Thymus (tissue), 11 donors: ENCODE data around the gene EPB41L3. TPM values are rescaled to one million over a fixed set of nuclear protein-coding genes. Genes with fewer than 3 reads are reported as not detected.
"Not testable (repeated sequence)": the region's sequence is repeated elsewhere in the genome, so short reads cannot be mapped to it uniquely, and the experiment has no call there.

ENCODE experiments used
- DNase-seq, 9 donors: peaks; one replicate each; pipeline ENCODE4 v3.0.0-alpha.2; 2013; ENCODE audit warnings: low spot score in 9 of 9, low read depth in 6 of 9, missing footprints in 1 of 9
- H3K27ac ChIP-seq, 2 donors: one replicate each; pipeline ENCODE4 v1.5.1; 2013; ENCODE audit warnings: control low read depth in 1 of 2, low read depth in 1 of 2, low read length in 1 of 2, mild to moderate bottlenecking in 1 of 2, moderate library complexity in 1 of 2
- H3K27me3 ChIP-seq, 2 donors: one replicate each; pipeline ENCODE4 v1.5.1; 2013; ENCODE audit warnings: low read length in 1 of 2; ENCODE audit not compliant: control insufficient read depth in 2 of 2, insufficient read depth in 1 of 2
- H3K36me3 ChIP-seq, 2 donors: one replicate each; pipeline ENCODE4 v1.5.1; 2013; ENCODE audit warnings: low read length in 1 of 2, mild to moderate bottlenecking in 1 of 2, moderate library complexity in 1 of 2; ENCODE audit not compliant: control insufficient read depth in 2 of 2, insufficient read depth in 2 of 2
- H3K4me1 ChIP-seq, 2 donors: one replicate each; pipeline ENCODE4 v1.5.1; 2013; ENCODE audit warnings: low read length in 2 of 2; ENCODE audit not compliant: control insufficient read depth in 2 of 2, insufficient read depth in 2 of 2
- H3K4me3 ChIP-seq, 2 donors: one replicate each; pipeline ENCODE4 v1.5.1; 2013; ENCODE audit warnings: low read length in 2 of 2, control low read depth in 1 of 2, mild to moderate bottlenecking in 1 of 2
- H3K9me3 ChIP-seq, 2 donors: one replicate each; pipeline ENCODE4 v1.5.1; 2013; ENCODE audit warnings: low read length in 1 of 2, mild to moderate bottlenecking in 1 of 2; ENCODE audit not compliant: control insufficient read depth in 2 of 2, insufficient read depth in 1 of 2
- WGBS: extraction: QIAGEN DNeasy Blood & Tissue Kit; methylation state at CpG from one replicate; pipeline ENCODE4 v1.1.7; 2013; 5-methylcytosine and 5-hydroxymethylcytosine counted together
- polyA plus RNA-seq: library from polyadenylated mRNA; stranded (reverse); fragments of 200-250 nt; gene quantifications from one replicate; pipeline ENCODE4 v1.2.3, GENCODE V29; 2013
- total RNA-seq: library from RNA; stranded (reverse); fragments of 120-200 nt; gene quantifications from one replicate; pipeline ENCODE4 v1.2.4, GENCODE V29; 2013
- donor health status: healthy.

Gene EPB41L3
- total and polyA plus RNA-seq, 2 donors: 17.8 to 31.9 TPM

DNA sequence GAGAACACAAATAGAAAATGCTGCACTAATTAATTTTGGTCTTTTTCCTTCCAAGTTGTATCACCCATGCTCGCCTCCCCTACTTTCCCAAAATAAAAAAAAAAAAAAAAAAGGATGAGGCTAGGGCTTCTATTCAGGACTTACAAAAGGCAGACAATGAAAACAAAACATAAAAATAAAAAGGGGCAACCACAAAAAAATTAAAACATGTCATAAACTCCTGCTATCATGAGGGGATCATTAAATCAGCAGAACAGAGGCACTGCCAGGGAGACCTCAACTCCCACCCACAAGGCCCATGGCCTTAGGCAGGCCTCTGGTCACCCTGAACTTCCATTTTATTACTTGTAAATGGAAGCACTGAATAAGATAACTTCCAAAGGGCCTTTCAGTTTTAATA is 23.3 kb downstream of the EPB41L3 start:
- Histone ChIP-seq H3K4me1 (no peaks in the 10 kb centered on the region), H3K4me3 (no peak overlapping the region), H3K9me3 (no peaks in the 10 kb centered on the region), H3K27ac (no peak overlapping the region), H3K27me3 (no peaks in the 10 kb centered on the region), H3K36me3 (no peaks in the 10 kb centered on the region)
- 98% methylated on average over 1 of the region's 1 CpG for WGBS
- DNase-seq: no peak

DNA sequence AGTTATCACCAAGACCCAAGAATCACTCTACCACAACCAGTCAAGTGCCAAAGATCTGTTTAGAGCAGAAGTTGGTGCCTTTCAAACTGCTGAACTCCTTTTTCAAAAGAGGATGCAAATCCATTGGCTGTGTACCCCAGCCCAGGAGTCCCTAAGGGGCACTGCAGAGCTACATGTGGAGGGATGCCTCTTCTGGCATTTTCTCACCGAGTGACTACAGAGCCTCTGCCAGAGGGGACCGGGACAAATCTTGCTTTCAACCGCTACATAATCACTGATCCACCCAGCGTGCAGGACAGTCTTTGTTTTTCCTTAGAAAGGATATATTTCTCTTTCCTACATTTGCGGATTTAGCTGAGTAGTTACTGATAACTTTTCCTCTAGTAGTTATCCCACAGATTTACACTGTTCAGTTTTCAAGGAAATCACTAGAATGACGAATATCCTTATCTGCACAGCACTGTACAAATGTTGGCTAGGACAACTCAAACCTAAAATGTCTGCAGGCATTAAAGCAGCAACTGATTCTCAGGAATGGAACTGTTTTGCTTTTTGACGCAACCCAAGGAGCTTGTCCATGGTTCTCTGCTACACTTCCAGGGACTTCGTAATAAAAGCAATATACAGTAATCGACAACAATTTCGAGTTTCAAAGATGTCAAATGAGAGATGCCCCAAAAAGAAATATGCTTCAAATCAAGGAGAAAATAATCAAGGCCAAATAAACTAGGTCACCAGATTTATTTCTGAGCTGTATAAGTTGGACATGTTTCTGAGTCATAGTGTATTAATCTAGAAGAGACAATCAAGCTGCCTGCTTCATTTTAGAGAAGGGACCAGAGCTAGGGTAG is 24.1 kb downstream of the EPB41L3 start:
- Histone ChIP-seq H3K4me3 (no peak overlapping the region), H3K27me3 (no peaks in the 10 kb centered on the region), H3K36me3 (no peaks in the 10 kb centered on the region), H3K4me1 (no peaks in the 10 kb centered on the region), H3K9me3 (no peaks in the 10 kb centered on the region), H3K27ac (no peak overlapping the region)
- 94% methylated on average over 10 of the region's 10 CpGs for WGBS
- DNase-seq: no peak

DNA sequence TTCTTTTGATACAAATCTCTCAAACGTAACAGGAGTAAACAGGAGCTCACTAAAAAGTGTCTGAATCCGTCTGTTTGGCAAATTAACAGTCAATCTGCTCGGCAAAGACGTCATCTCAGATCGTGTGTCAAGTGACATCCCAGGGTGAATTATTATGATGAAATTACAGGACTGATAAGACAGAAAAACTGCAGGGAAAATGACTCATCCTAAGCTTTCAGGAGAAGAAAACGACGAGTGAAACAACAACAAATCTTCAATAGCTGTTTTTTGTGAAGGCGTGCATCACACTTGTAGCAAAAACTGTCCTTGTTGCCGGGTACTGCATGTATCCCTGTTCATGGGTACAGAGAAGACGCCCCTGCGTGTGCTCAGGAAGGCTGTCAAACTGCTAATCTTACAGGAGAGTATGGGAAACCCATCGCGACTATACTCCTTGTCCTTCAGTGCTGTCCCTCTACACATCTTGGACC is 24.9 kb downstream of the EPB41L3 start:
- H3K27ac ChIP-seq: no peak overlapping the region
- no peaks in the 10 kb centered on the region for H3K36me3 ChIP-seq
- H3K9me3 ChIP-seq: no peaks in the 10 kb centered on the region
- DNase-seq: no peak
- no peaks in the 10 kb centered on the region for H3K27me3 ChIP-seq
- no peak overlapping the region for H3K4me3 ChIP-seq
- no peaks in the 10 kb centered on the region for H3K4me1 ChIP-seq
- 95% methylated on average over 13 of the region's 13 CpGs for WGBS

DNA sequence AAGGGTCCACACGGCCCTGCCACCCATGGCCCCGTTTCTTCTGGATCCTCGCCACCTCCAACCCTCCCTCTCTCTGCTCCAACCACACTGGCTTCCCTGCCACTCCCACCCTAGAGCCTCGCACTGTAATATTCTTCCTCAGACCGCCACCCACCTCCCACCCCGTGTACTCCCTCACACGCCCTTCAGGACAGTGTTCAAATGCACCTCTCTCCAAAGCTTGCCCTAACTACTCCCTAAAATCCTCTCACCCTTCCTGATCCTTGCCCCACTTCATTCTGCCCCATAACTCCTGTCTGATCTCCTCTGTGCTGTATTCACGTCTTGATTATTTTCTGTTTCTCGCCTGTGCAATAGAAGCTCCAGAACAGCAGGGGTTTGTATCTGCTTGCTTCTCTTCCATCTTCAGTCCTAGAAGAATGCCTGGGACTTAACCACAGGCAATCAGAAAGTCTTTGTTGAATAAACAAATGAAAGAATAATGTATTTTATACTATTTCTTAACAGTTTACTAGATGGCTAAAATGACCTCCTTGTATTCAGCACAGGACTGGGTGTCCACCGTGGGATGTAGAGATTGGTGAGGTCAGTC is 25.5 kb downstream of the EPB41L3 start:
- 96% methylated on average over 10 of the region's 10 CpGs for WGBS
- Histone ChIP-seq H3K4me1 (no peaks in the 10 kb centered on the region), H3K9me3 (no peaks in the 10 kb centered on the region), H3K36me3 (no peaks in the 10 kb centered on the region), H3K27ac (no peak overlapping the region), H3K4me3 (no peak overlapping the region), H3K27me3 (no peaks in the 10 kb centered on the region)
- DNase-seq: no peak

DNA sequence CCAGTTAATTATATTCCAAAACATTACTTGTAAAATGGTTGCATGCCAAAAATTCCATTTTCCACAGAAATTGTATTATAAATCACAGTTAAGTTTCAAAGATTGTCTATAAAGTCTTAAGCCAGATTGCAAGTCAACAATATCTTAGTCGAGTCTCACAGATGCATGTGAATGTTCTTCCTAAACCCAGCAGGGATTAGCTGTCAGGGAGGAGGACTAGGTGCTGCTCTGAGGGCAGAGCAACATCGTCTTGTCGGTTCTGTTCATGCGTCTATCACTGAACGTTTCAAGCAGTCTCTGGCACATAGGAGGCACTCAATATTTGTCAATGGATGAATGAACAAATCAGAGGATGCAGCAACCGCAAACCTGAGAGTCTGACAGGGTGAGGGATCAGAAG is 27.0 kb downstream of the EPB41L3 start:
- H3K27me3 ChIP-seq: no peaks in the 10 kb centered on the region
- no peak overlapping the region for H3K27ac ChIP-seq
- WGBS: 96% methylated on average over 6 of the region's 6 CpGs
- H3K36me3 ChIP-seq: no peaks in the 10 kb centered on the region
- H3K9me3 ChIP-seq: no peaks in the 10 kb centered on the region
- no peaks in the 10 kb centered on the region for H3K4me1 ChIP-seq
- H3K4me3 ChIP-seq: no peak overlapping the region
- DNase-seq: no peak

DNA sequence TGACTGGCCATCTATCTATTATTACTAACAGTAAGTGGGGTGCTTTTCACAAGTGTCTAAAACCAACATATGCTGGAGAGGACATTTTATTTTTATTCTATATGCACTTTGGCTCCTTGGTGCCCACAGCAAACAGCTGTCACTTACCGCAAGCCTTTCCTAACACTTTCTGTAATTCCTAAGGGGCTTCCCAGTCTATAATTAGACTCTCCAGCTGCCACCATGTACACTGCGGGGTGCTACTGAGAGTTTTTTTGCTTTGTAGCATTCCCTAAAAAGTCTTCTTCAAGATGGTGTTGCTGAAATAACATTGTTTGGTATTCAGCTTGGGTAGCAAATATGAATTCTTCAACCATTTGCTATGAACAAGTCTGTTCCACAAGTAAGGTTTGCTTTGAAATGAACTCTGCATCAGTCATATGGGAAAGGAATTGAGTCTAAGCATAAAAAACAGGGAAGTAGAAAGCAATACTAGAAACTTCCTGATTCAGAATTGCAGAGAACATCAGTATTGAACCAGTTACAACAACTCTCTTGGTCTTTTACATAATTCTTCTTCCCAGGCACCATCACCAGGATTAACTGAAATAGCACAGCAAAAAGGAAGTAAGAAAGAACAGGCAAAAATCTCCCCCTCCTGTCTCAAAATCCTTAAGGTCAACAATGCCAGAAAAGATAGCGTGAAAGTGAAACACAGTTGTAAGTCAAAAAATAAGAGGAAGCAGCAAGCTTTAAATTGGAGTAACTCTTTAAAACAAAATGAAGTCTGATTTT is 28.6 kb downstream of the EPB41L3 start:
- peak in 1 of 9 donors; percentile 19 for DNase-seq
- Histone ChIP-seq H3K27ac (peak overlapping the region in 1 of 2 donors; percentile 66), H3K4me3 (no peak overlapping the region)

DNA sequence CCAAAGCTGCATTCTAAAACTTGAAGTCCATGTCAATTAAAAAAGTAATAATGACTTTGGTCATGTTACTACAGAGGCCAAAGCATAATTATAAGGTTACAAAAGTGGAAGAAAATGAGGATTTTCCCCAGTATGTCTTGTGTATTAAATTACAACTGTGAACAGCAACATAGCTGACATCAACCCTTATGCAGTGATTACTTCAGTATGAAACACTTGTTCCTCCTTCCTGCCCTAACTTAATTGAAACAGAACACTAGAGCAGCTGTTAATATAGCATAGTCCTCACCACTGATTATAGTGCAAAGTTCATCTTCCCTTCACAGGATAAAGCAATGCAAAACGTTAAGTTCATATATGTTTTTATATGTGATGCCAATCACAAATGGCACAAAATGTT is 29.9 kb downstream of the EPB41L3 start:
- H3K4me3 ChIP-seq: no peak overlapping the region
- H3K27ac ChIP-seq: no peak overlapping the region
- WGBS: 82% methylated on average over 1 of the region's 1 CpG
- H3K27me3 ChIP-seq: no peaks in the 10 kb centered on the region
- no peaks in the 10 kb centered on the region for H3K9me3 ChIP-seq
- no peak for DNase-seq
- no peaks in the 10 kb centered on the region for H3K36me3 ChIP-seq
- no peaks in the 10 kb centered on the region for H3K4me1 ChIP-seq

More for the DNA sequence above, 28.6 kb downstream of the EPB41L3 start:
- 66% methylated on average over 3 of the region's 3 CpGs for WGBS
- Histone ChIP-seq H3K36me3 (no peaks in the 10 kb centered on the region), H3K9me3 (no peaks in the 10 kb centered on the region), H3K27me3 (no peaks in the 10 kb centered on the region), H3K4me1 (no peaks in the 10 kb centered on the region)

DNA sequence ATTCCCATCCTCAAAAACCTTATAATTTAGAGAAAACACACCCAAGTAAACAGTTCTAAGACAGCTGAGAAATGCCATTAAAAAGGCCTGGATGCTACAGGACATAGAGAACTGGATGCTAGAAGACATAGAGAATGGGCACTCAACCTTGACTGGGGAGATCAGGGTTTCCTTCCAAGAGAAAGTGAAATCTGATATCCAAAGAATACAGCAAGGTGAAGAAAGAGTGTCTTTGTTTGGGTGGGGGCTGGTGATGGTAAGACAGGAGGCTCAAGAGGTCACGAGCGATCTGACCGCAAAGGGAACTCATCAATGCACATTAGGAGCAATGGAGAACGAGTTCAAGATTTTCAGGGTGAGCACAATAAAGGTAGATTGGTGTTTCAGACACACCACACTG is 31.6 kb downstream of the EPB41L3 start:
- Histone ChIP-seq H3K27ac (no peak overlapping the region), H3K4me3 (no peak overlapping the region), H3K27me3 (no peaks in the 10 kb centered on the region), H3K9me3 (no peaks in the 10 kb centered on the region), H3K4me1 (no peaks in the 10 kb centered on the region), H3K36me3 (no peaks in the 10 kb centered on the region)
- DNase-seq: no peak
- WGBS: 96% methylated on average over 4 of the region's 4 CpGs

DNA sequence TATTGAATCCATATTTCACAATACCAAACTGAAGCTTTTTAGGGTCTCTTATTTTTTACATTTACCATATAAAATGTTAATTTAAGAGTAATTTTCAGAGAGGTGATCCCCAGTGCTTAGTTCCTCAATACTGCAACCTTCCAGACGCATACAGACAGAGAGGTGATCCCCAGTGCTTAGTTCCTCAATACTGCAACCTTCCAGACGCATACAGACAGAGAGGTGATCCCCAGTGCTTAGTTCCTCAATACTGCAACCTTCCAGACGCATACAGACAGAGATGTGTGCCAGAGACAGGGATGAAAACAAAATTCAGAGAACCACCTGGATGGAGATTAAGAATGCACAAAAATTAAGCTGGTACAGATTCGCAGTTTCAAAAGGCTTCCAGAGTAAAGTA is 32.3 kb downstream of the EPB41L3 start:
- not testable (repeated sequence) for H3K36me3 ChIP-seq, H3K4me3 ChIP-seq, DNase-seq, H3K27ac ChIP-seq, H3K27me3 ChIP-seq, H3K4me1 ChIP-seq, H3K9me3 ChIP-seq
- WGBS: 79% methylated on average over 4 of the region's 4 CpGs
